Motor neuron (in vitro differentiated cells): Measurements from ENCODE around the gene REG3G. TPM values are rescaled to one million over a fixed set of nuclear protein-coding genes. Genes with fewer than 3 reads are reported as not detected.

Experiments used
- ATAC-seq, 8 experiments: fragments of 200-7000 bp; cut with Tn5 transposase; replicated peaks in 6 of 8; 2 replicates each; pipeline ENCODE4 v1.8.0; 2021; ENCODE audit warnings: mild to moderate bottlenecking in 8 of 8, moderate library complexity in 8 of 8
- H3K27ac ChIP-seq, 2 donors: fragments of 250-450 bp; sonication (Bioruptor Pico); 2 replicates each; pipeline ENCODE4 v1.9.0; 2021; ENCODE audit warnings: antibody characterized with exemption in 2 of 2, mild to moderate bottlenecking in 2 of 2, moderate library complexity in 1 of 2
- H3K4me1 ChIP-seq, 2 donors: fragments of 250-450 bp; sonication (Bioruptor Pico); replicated peaks in 1 of 2; 2 replicates each; pipeline ENCODE4 v1.6.1; 2021; ENCODE audit warnings: antibody characterized with exemption in 2 of 2, mild to moderate bottlenecking in 2 of 2, moderate library complexity in 1 of 2
- H3K4me3 ChIP-seq, 5 donors: fragments of 250-450 bp; sonication (Bioruptor Pico); 2 replicates each; pipeline ENCODE4 v1.9.0; 2021; ENCODE audit warnings: antibody characterized with exemption in 5 of 5, mild to moderate bottlenecking in 5 of 5, moderate library complexity in 4 of 5
- WGBS, 10 experiments: fragments of 450-650 bp; shearing (Covaris generic); methylation state at CpG; one replicate each; pipeline ENCODE4 v1.0.0; 2022; 5-methylcytosine and 5-hydroxymethylcytosine counted together
- in situ Hi-C, 9 experiments: fragments of 400-800 bp; cut with MboI; loops; one replicate each; pipeline ENCODE4 v1.15.0; 2021; ENCODE audit warnings: low sequenced_read_pairs in 9 of 9, low pct_unique_long_range_greater_than_20kb in 2 of 9; ENCODE audit not compliant: unreplicated experiment in 9 of 9
- total RNA-seq, 8 experiments: library from RNA; unstranded; fragments of 300-600 nt; gene quantifications; 2 replicates each; pipeline versions ENCODE4 v1.2.3 to v1.2.4, GENCODE V29; 2022

The REG3G gene
- total RNA-seq, 8 experiments from 2014 or later: 0.23 to 9.7 (median 0.90) TPM; not detected in 2

DNA sequence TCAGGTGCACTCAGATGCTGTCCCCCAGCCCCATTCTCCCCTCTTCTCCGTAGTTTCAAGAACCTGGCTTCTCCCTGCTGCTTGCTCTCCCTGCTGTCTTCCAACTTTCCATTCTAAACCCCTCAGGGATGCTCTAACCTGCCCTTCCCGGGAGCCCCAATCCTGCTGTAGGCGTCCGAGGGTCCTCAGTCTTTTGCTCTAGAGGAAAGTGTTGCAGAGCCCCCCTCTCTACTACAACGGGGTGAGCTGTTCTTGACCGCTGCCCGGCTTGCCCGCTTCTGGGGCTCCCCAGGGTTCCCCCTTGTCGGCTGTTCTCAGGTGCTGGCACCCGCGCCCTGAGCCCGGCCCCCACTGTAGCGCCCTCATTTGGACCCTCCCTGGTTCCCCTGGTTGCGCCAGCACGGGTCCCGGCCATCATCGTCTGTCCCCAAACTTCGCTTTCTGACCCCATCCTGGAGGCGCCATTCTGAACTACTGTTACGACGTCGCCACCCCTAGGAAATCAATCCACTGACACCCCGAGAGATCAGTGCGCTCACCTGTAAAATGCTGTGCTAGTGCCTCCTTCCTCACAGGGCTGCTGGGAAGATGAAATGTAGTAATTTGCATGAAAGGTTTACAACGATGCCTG, 31.9 kb upstream of the REG3G start:
- H3K4me3 ChIP-seq: no peak overlapping the region
- in situ Hi-C loops: no loop called here
- H3K4me1 ChIP-seq: no peaks in the 10 kb centered on the region
- ATAC-seq: no peak
- H3K27ac ChIP-seq: no peak overlapping the region
- WGBS, 10 experiments: 0 to 94% (median 64%) methylated on average over 1 to 19 of the region's 25 CpGs; no CpG with 5 or more reads in 2 of the 10 experiments

DNA sequence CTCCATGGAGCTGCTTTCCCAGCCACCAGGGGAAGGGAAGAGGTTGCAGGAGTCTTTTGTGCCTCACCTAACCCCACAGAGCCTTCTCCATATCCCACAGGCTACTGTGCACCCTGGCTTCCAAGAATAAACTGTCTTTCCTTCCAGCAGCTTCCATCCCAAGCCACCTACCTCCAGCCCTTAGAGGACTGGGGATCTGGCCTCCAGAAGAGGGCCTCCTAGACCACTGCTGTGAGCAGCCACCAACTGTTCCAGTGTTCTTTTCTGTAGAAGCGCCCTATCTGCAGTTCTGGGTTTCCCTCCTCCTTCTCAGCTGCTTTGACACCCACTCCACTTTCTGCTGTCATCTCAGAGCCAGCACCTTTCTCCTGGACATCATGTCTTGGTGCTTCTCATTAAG, 30.7 kb upstream of the REG3G start:
- H3K4me3 ChIP-seq: no peak overlapping the region
- no CpG with 5 or more reads among the region's 1 CpG for WGBS, 10 experiments
- in situ Hi-C loops: no loop called here
- H3K27ac ChIP-seq: no peak overlapping the region
- no peak for ATAC-seq
- H3K4me1 ChIP-seq: no peaks in the 10 kb centered on the region

DNA sequence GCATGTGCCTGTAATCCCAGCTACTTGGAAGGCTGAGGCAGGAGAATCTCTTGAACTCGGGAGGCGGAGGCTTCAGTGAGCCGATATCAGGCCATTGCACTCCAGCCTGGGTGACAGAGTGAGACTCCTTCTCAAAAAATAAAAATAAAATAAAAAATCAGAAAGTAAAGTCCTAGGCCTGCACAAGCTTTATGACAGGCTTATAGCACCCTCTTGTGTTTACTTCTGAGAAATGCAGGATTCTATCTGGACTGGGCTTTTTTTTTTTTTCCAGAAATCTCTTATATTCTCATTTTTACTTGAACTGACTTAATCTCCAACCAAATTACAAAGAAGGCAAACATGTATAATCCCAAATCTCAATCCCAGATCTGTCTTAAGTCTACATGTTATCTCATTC, 26.1 kb upstream of the REG3G start:
- Histone ChIP-seq H3K4me1 (peaks cover 0 to 12% of the 10 kb centered on the region in 2 donors), H3K27ac (no peak overlapping the region), H3K4me3 (no peak overlapping the region)
- peak in 3 of 8 experiments; percentile 25 to 46 (median 37) for ATAC-seq
- WGBS, 10 experiments: 0 to 56% (median 33%) methylated on average over 1 to 3 of the region's 3 CpGs; no CpG with 5 or more reads in 3 of the 10 experiments
- in situ Hi-C loops: no loop called here

DNA sequence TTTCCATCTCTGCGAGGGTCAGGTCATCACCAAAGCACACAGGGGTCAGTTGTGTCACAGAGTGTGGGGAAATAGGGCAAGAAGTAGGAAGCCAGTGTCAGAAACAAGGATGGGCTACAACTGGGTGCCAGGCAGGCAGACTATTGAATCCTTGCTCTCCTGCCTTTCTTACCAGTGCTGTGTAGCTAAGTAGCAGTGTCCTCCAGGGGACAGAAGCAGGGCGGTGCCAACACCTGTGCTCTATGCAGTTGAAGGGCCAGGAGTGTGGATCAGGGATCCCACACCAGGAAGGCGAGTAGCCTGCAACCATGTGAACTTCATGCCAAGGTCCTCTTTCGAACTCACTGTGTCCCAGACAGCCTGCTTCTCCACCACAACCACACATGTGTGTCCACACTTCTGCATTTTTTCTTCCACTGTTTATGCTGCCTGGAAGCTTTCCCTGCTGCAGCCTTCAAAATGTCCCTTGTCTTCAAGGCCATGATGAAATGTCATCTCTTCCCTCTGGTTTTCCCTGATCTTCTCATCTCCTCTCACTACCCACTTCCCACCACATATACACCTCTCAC, 25.4 kb upstream of the REG3G start:
- in situ Hi-C loops: loop anchor here in 1 of 9 experiments (25.0 kb wide), 1 partner anchor 212 kb away; no protein-coding TSS in a partner anchor
- WGBS, 10 experiments: 10 to 95% (median 78%) methylated on average over 2 of the region's 4 CpGs; no CpG with 5 or more reads in 6 of the 10 experiments
- H3K4me3 ChIP-seq: no peak overlapping the region
- peaks cover 2 to 17% of the 10 kb centered on the region in 2 donors for H3K4me1 ChIP-seq
- ATAC-seq: no peak
- no peak overlapping the region for H3K27ac ChIP-seq

DNA sequence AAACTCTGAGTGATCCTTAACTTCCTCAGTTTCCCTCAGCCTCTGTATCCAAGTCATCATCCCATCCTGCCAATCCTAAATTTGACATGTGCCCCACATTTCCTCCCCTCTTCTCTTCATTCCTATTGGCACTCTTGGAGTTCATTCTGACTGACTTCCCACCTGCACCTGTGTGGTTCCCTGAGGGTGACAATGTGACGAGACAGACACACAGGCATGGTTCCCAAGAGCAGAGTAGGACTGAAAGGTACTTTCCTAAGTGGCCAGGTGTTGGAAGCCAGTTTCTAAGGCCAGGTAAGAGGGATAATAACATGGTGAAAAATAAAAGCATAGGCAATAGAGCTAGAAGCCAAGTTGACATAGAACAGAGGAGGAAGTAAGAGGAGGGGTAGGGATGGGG, 24.2 kb upstream of the REG3G start:
- Histone ChIP-seq H3K4me1 (peaks cover 2 to 25% of the 10 kb centered on the region in 2 donors), H3K4me3 (no peak overlapping the region), H3K27ac (no peak overlapping the region)
- in situ Hi-C loops: loop anchor here in 1 of 9 experiments (25.0 kb wide), 1 partner anchor 211 kb away; no protein-coding TSS in a partner anchor
- 0 to 100% (median 17%) methylated on average over 1 of the region's 1 CpG; no CpG with 5 or more reads in 3 of the 10 experiments for WGBS, 10 experiments
- no peak for ATAC-seq

DNA sequence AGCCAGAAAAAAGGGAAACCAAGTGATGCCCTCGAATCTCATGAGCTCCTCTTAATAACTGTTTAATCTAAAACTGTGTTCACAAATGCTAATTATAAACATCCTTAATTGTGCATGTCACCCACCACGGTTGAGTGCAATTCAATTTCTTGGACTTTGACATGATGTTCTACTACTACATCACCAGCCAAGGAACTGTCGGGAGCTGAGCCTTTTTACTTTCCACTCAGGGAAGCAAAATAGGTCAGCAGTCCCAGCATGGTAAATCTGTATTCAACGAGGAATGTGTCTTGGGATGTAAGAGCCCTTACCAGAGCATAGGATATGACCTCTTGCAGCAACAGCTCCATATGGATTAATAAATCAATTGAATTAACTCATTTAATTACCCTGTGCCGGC, 20.8 kb upstream of the REG3G start:
- in situ Hi-C loops: loop anchor here in 1 of 9 experiments (25.0 kb wide), 1 partner anchor 208 kb away; no protein-coding TSS in a partner anchor
- peak in 5 of 8 experiments; percentile 49 to 89 (median 70) for ATAC-seq
- H3K4me1 ChIP-seq: peaks cover 2 to 25% of the 10 kb centered on the region in 2 donors
- no peak overlapping the region for H3K27ac ChIP-seq
- H3K4me3 ChIP-seq: no peak overlapping the region
- 0 to 53% (median 27%) methylated on average over 1 to 5 of the region's 5 CpGs for WGBS, 10 experiments

DNA sequence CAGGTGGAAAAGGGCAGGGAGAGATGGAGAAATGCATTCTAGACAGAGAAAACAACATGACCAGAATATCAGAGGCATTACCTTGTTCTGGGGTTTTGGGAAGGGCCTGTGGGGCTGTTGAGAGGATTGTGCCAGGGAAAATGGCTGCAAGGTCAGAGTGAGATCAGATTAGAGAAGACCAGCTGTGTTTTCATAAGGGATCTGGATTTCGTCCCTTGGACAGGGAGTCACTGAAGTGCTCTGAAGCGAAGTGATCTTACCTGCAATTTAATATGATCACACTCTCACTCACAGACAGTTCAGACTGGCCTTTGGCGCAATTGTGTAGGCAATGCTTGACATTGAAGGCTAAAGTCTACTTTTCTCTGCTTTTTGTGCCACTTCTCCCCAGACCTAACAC, 20.3 kb upstream of the REG3G start:
- Histone ChIP-seq H3K27ac (peak overlapping the region in 1 of 2 donors; percentile 14), H3K4me1 (peaks cover 2 to 25% of the 10 kb centered on the region in 2 donors), H3K4me3 (no peak overlapping the region)
- in situ Hi-C loops: loop anchor here in 1 of 9 experiments (25.0 kb wide), 1 partner anchor 207 kb away; no protein-coding TSS in a partner anchor
- 0 to 100% (median 54%) methylated on average over 1 to 3 of the region's 3 CpGs; no CpG with 5 or more reads in 2 of the 10 experiments for WGBS, 10 experiments
- no peak for ATAC-seq

DNA sequence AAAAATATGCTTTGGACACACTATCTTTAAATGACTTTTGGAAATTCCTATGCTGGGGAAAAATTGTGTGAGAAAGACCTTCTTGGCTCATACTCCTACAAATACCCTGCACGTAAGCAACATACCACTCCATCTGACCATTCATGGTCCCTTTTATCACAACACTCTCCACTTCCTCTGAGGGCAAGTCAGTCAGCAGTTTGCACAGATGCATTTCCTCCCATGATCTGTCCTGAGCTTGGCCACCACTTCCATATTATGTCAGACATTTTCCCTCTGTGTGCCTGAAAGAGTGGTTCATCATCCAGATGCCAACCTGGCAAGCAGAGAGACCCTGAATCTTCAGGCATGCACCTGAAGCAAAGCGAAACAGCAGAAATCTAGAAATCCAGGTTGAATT, 16.1 kb upstream of the REG3G start:
- peaks cover 2 to 13% of the 10 kb centered on the region in 2 donors for H3K4me1 ChIP-seq
- no peak for ATAC-seq
- no peak overlapping the region for H3K4me3 ChIP-seq
- WGBS, 10 experiments: 0 to 100% (median 14%) methylated on average over 1 to 2 of the region's 2 CpGs; no CpG with 5 or more reads in 3 of the 10 experiments
- in situ Hi-C loops: loop anchor here in 1 of 9 experiments (25.0 kb wide), 1 partner anchor 203 kb away; no protein-coding TSS in a partner anchor
- H3K27ac ChIP-seq: no peak overlapping the region

DNA sequence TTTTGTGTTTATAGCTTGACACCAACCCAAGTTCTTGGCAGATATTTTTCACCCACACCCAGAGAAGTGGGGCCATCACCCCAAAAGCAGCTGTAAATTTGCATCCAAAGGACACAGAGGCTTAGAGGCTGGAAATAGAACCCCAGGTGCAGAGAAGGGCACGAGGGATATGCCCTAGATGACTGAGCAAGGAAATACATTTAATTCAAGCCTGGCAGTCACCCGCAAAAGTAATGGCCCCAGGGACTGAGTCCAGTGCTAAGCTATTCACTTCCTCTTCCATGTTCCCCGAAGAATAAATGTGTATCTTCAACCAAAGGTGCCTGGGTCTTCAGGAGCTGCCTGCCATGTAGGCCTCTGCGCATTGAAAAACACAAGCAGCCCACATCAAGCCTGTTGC, 14.0 kb upstream of the REG3G start:
- ATAC-seq: no peak
- 20 to 100% (median 71%) methylated on average over 1 to 4 of the region's 4 CpGs; no CpG with 5 or more reads in 1 of the 10 experiments for WGBS, 10 experiments
- H3K4me1 ChIP-seq: no peaks in the 10 kb centered on the region
- H3K4me3 ChIP-seq: no peak overlapping the region
- H3K27ac ChIP-seq: no peak overlapping the region
- in situ Hi-C loops: loop anchor here in 1 of 9 experiments (25.0 kb wide), 1 partner anchor 201 kb away; no protein-coding TSS in a partner anchor

DNA sequence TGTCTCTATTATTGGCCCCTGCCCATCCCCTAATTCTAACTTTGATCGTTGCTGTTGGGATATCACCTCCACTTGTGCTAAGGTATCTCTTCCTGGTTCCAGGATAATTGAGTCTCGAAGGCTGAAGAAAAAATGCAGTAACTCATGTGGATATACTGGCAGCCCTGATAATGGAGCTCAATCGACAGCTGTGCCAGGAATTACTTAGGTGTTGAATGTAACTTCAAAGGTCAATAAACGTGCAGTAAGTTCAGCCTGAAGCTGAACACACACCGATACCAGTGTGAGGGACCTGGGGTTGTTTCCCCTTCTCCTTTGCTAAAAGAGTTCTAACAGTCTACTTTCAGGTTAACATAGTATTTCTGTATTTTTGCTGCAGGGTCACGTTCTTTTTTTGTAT, 11.9 kb upstream of the REG3G start:
- no peak overlapping the region for H3K4me3 ChIP-seq
- H3K4me1 ChIP-seq: no peaks in the 10 kb centered on the region
- 0 to 94% (median 73%) methylated on average over 2 to 6 of the region's 6 CpGs; no CpG with 5 or more reads in 1 of the 10 experiments for WGBS, 10 experiments
- ATAC-seq: no peak
- in situ Hi-C loops: loop anchor here in 1 of 9 experiments (25.0 kb wide), 1 partner anchor 199 kb away; no protein-coding TSS in a partner anchor
- H3K27ac ChIP-seq: no peak overlapping the region

DNA sequence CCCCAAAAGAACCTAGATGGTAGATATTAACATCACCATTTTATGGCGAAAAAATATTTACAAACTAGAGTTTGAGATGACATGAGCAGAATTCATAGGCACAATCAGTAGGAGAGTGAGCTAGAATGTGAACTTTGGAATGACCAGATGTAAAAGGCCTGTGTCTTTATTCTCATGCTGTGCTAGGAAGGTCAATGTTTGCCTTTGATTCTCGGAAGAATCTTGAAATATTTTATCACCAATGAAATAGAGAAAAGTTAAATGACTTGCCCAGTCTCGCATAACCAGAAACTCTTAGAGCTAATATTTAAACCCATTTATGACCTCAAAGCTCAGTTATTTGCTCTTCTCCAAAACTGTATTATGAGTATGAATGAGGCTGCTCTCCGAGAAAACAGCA, 9.2 kb upstream of the REG3G start:
- no peak overlapping the region for H3K27ac ChIP-seq
- no peak overlapping the region for H3K4me3 ChIP-seq
- no peak for ATAC-seq
- no peaks in the 10 kb centered on the region for H3K4me1 ChIP-seq
- WGBS, 10 experiments: 0 to 100% (median 88%) methylated on average over 1 to 4 of the region's 4 CpGs; no CpG with 5 or more reads in 1 of the 10 experiments
- in situ Hi-C loops: loop anchor here in 1 of 9 experiments (25.0 kb wide), 1 partner anchor 196 kb away; no protein-coding TSS in a partner anchor

DNA sequence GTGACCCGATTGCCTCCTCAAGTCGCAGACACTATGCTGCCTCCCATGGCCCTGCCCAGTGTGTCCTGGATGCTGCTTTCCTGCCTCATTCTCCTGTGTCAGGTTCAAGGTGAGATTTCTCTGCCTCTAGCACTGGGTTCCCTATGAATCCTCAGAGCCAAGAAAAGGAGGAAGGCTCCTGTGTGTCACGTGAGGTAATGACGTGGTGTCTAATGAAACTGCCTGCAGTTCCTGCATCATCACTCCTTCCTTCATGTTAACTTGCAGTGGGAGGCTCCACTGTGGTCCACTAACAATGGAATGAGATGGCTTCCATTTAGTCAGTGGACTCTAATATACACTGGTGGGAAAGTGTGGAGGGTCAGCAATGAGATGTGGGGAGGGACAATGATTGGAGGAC, 559 bp downstream of the REG3G start:
- ATAC-seq: no peak
- Histone ChIP-seq H3K4me1 (peaks cover 0 to 2% of the 10 kb centered on the region in 2 donors), H3K4me3 (no peak overlapping the region), H3K27ac (no peak overlapping the region)
- in situ Hi-C loops: loop anchor here in 6 of 9 experiments (25.0 kb wide), 2 partner anchors 186 to 836 kb away; no protein-coding TSS in a partner anchor
- WGBS, 10 experiments: 20 to 82% (median 51%) methylated on average over 2 to 4 of the region's 4 CpGs; no CpG with 5 or more reads in 6 of the 10 experiments

DNA sequence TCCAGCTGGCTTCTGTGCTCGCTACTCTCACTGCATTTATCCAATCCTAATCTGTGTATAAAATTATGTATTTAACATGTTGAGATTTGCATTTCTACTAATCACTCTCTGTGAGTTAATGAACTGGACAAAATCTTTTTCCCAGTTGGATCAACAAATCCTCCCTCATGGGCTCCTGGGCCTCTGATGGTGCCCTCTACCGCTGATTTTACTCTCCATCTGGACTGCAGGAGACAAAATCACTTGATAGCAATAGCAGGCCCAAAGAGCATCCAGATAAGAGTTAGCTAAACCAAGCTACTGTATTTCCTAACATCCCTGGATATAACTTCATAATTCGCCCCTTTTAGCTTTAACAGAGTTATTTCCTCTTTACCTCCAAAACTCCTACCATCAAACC, 14.4 kb downstream of the REG3G start:
- H3K4me1 ChIP-seq: no peaks in the 10 kb centered on the region
- no peak for ATAC-seq
- no peak overlapping the region for H3K4me3 ChIP-seq
- in situ Hi-C loops: loop anchor here in 6 of 9 experiments (25.0 kb wide), 2 partner anchors 172 to 822 kb away; no protein-coding TSS in a partner anchor
- WGBS, 10 experiments: 0 to 100% (median 50%) methylated on average over 1 to 3 of the region's 3 CpGs; no CpG with 5 or more reads in 1 of the 10 experiments
- H3K27ac ChIP-seq: no peak overlapping the region
